Activated gamma-delta T cell (primary cell): Measurements from ENCODE around the gene STARD9.
"Not testable (repeated sequence)": the region's sequence is repeated elsewhere in the genome, so short reads cannot be mapped to it uniquely, and the experiment has no call there.

Source experiments
- DNase-seq: peaks from one replicate; lab custom pipeline; 2025; lab: John Stamatoyannopoulos, UW

The STARD9 gene

GRCh38 chr15:42730135-42730534, 154.7 kb downstream of the STARD9 start:
- no peak for DNase-seq

GRCh38 chr15:42730536-42730935, 155.1 kb downstream of the STARD9 start:
- DNase-seq: no peak

- DNase-seq: no peak
Measured at GRCh38 chr15:42731461-42731860, 156.1 kb downstream of the STARD9 start.

GRCh38 chr15:42732095-42732827, 156.9 kb downstream of the STARD9 start:
- no peak for DNase-seq

- DNase-seq: no peak
Measured at GRCh38 chr15:42733027-42733426, 157.6 kb downstream of the STARD9 start.

- no peak for DNase-seq
Measured at GRCh38 chr15:42734076-42734672, 158.8 kb downstream of the STARD9 start.

GRCh38 chr15:42735382-42736165, 160.2 kb downstream of the STARD9 start:
- no peak for DNase-seq

- DNase-seq: peak; percentile 19
Measured at GRCh38 chr15:42736178-42736792, 160.9 kb downstream of the STARD9 start.

- peak; percentile 92 for DNase-seq
Measured at GRCh38 chr15:42736793-42737528, 161.6 kb downstream of the STARD9 start, which contains the start of gene CDAN1. TSS of gene CDAN1 (minus strand) at chr15:42737128. CDS start at chr15:42737102, 26 bp downstream.

GRCh38 chr15:42737529-42738328, 162.3 kb downstream of the STARD9 start:
- no peak for DNase-seq

GRCh38 chr15:42741710-42742109, 166.3 kb downstream of the STARD9 start:
- no peak for DNase-seq

GRCh38 chr15:42742149-42742548, 166.7 kb downstream of the STARD9 start:
- DNase-seq: no peak

- no peak for DNase-seq
Measured at GRCh38 chr15:42744195-42744594, 168.8 kb downstream of the STARD9 start.

GRCh38 chr15:42749266-42749665, 173.9 kb downstream of the STARD9 start:
- DNase-seq: no peak

- no peak for DNase-seq
Measured at GRCh38 chr15:42750306-42750705, 174.9 kb downstream of the STARD9 start.

GRCh38 chr15:42759093-42759492, 183.7 kb downstream of the STARD9 start:
- no peak for DNase-seq

- DNase-seq: no peak
Measured at GRCh38 chr15:42760759-42761158, 185.4 kb downstream of the STARD9 start.

- not testable (repeated sequence) for DNase-seq
Measured at GRCh38 chr15:42761813-42762212, 186.4 kb downstream of the STARD9 start.

GRCh38 chr15:42764154-42764731, 188.8 kb downstream of the STARD9 start:
- DNase-seq: peak; percentile 9

GRCh38 chr15:42766109-42766508, 190.7 kb downstream of the STARD9 start:
- not testable (repeated sequence) for DNase-seq
